Lower lobe of right lung (tissue), 2 donors: ENCODE measurements around the gene PARM1. TPM values are rescaled to one million over a fixed set of nuclear protein-coding genes. Genes with fewer than 3 reads are reported as not detected.

Experiments used
- ATAC-seq, 2 donors: fragments of 200-7000 bp; cut with Tn5 transposase; one replicate each; pipeline ENCODE4 v1.9.1; 2020 to 2022; ENCODE audit warnings: mild to moderate bottlenecking in 2 of 2, moderate library complexity in 2 of 2
- DNase-seq: peaks from one replicate; pipeline ENCODE4 v3.0.0-alpha.2; 2020
- H3K27ac ChIP-seq: fragments of 200-600 bp; one replicate; pipeline ENCODE4 v1.8.0; 2022
- H3K27me3 ChIP-seq: fragments of 200-600 bp; one replicate; pipeline ENCODE4 v1.8.0; 2022; ENCODE audit warnings: low read depth
- H3K36me3 ChIP-seq: fragments of 200-600 bp; one replicate; pipeline ENCODE4 v1.8.0; 2022; ENCODE audit warnings: mild to moderate bottlenecking
- H3K4me1 ChIP-seq: fragments of 200-600 bp; one replicate; pipeline ENCODE4 v1.8.0; 2022
- H3K4me3 ChIP-seq: fragments of 200-600 bp; one replicate; pipeline ENCODE4 v1.8.0; 2022; ENCODE audit warnings: mild to moderate bottlenecking
- H3K9me3 ChIP-seq: fragments of 200-600 bp; one replicate; pipeline ENCODE4 v1.8.0; 2022
- intact Hi-C: fragments of 100-400 bp; cut with DNase I; formaldehyde crosslinking; loops from one replicate; pipeline ENCODE4 v1.11.0; 2022
- total RNA-seq: library from RNA; stranded (reverse); fragmentation: NEBNext Ultra II Directional; extraction: Animal tissue kit (Norgen Biotek cat#: 25700); gene quantifications from one replicate; pipeline ENCODE4 v1.2.1, GENCODE V29; 2021
- TF ChIP-seq, protein P1 (sequence below): fragments of 200-600 bp; IDR thresholded peaks from one replicate; pipeline ENCODE4 v1.8.0; 2022; ENCODE audit warnings: antibody characterized with exemption, mild to moderate bottlenecking
- donor health status: DM: no; HTN: yes; CAD: no; lungs with severe emphysema.

PARM1 gene
- total RNA-seq, 1 donor from 2014 or later = 64.1 TPM

DNA sequence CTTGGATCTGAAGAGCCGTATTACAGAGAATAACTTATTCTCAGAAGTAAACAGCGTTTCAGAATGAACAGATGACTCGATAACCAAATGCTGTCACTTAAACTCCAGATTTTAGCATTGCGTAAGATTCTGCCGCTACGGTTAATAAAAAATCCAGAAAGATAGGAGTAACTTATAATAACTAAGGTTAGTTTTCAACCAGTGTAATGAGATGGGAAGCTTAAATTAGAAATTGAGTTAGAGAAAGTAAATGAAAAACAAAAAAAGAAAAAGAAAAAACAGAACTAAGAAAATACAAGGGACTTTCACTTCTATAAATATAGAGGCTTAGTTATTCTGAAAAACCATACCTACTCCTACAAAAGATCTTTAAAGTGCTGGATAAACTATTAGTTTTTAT is 13.1 kb upstream of the PARM1 start:
- TF ChIP-seq, protein P1, sequence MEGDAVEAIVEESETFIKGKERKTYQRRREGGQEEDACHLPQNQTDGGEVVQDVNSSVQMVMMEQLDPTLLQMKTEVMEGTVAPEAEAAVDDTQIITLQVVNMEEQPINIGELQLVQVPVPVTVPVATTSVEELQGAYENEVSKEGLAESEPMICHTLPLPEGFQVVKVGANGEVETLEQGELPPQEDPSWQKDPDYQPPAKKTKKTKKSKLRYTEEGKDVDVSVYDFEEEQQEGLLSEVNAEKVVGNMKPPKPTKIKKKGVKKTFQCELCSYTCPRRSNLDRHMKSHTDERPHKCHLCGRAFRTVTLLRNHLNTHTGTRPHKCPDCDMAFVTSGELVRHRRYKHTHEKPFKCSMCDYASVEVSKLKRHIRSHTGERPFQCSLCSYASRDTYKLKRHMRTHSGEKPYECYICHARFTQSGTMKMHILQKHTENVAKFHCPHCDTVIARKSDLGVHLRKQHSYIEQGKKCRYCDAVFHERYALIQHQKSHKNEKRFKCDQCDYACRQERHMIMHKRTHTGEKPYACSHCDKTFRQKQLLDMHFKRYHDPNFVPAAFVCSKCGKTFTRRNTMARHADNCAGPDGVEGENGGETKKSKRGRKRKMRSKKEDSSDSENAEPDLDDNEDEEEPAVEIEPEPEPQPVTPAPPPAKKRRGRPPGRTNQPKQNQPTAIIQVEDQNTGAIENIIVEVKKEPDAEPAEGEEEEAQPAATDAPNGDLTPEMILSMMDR = no peak
- Histone ChIP-seq H3K9me3 (no peaks in the 10 kb centered on the region), H3K4me1 (no peaks in the 10 kb centered on the region)

DNA sequence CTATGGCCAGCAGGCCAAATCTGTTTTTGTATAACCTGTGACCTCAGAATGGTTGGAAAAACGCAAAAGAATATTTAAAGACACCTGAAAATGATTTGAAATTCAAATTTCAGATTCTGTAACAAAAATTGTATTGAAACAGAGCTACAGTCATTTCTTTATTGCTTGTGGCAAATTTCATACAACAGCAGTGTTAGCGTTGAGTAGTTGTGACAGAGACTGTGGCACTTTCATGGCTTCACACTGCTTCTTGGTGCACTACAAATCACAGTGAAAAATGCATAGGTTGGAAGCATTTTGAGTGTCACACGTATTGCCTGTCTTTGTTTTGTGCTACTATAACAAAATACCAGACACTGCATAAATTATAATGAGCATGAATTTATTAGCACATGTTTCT is 12.2 kb upstream of the PARM1 start:
- intact Hi-C loops = no loop called here
- Histone ChIP-seq H3K9me3 (no peaks in the 10 kb centered on the region), H3K27ac (no peak overlapping the region), H3K36me3 (no peaks in the 10 kb centered on the region), H3K27me3 (no peaks in the 10 kb centered on the region), H3K4me1 (no peaks in the 10 kb centered on the region), H3K4me3 (no peak overlapping the region)
- no peak for ATAC-seq
- TF ChIP-seq, protein P1 = no peak
- no peak for DNase-seq

More for the DNA sequence above, 13.1 kb upstream of the PARM1 start:
- ATAC-seq (no peak), DNase-seq (no peak)
- intact Hi-C loops = no loop called here
- Histone ChIP-seq H3K27ac (no peak overlapping the region), H3K4me3 (no peak overlapping the region), H3K27me3 (no peaks in the 10 kb centered on the region), H3K36me3 (no peaks in the 10 kb centered on the region)

DNA sequence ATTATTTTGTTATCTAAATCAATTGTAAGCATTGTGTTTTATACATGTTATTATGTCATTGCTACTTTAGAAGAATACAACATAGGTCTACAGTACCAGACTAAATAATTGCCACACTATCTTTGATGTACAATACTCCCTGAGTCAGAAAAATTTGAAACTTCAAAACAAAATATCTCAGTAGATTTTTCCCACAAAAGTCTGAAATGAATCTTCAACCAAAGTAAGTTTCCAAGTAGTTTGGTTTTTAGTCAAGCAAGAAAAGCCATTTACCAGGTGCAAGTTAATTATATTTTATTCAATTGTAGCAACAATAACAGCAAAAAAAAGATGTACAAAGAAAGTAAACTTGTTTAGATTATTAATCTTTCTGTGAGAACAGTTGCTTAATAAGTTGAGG is 11.4 kb upstream of the PARM1 start:
- H3K36me3 ChIP-seq = no peaks in the 10 kb centered on the region
- intact Hi-C loops = no loop called here
- DNase-seq (no peak), ATAC-seq (no peak)
- no peak overlapping the region for H3K27ac ChIP-seq
- no peaks in the 10 kb centered on the region for H3K4me1 ChIP-seq
- no peaks in the 10 kb centered on the region for H3K9me3 ChIP-seq
- no peaks in the 10 kb centered on the region for H3K27me3 ChIP-seq
- no peak overlapping the region for H3K4me3 ChIP-seq
- TF ChIP-seq, protein P1 = no peak

DNA sequence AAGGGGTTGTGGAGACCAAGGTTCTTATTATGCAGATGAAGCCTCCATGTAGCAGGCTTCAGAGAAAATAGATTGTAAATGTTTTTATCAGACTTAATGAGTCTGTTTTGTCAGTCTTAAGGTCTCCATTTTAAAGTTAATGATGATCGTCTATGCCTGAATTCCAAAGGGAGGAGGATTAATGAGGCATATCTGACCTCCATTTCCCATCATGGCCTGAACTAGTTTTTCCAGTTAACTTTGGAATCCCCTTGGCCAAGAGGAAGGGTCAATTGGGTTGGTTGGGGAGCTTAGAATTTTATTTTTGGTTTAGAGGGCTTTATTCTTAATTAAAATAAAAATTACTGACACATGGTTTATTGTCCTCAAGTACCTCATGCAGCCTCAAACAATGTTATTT is 6.9 kb upstream of the PARM1 start:
- no peak overlapping the region for H3K27ac ChIP-seq
- no peaks in the 10 kb centered on the region for H3K4me1 ChIP-seq
- DNase-seq = no peak
- no peaks in the 10 kb centered on the region for H3K27me3 ChIP-seq
- intact Hi-C loops = no loop called here
- no peak overlapping the region for H3K4me3 ChIP-seq
- TF ChIP-seq, protein P1 = no peak
- H3K36me3 ChIP-seq = no peaks in the 10 kb centered on the region
- no peak for ATAC-seq
- no peaks in the 10 kb centered on the region for H3K9me3 ChIP-seq

DNA sequence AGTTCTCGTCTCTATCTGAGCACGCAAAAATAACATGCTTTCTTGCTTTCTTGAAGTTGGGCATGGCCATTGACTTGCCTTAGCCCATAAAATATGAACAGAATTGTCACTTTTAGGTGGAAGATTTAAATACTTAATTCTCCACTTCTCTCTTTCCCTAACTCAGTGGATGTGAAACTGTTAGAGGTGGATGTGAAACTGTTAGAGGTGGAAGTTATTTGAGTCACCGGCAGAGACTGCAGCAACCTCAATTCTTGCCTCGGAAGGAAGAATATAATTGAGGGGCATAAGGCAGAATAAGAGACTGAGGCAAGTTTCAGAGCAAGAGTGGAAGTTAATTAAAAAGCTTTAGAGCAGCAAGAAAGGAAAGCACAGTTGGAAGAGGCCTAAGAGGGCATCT is 2.8 kb upstream of the PARM1 start:
- H3K9me3 ChIP-seq = no peaks in the 10 kb centered on the region
- H3K36me3 ChIP-seq = no peaks in the 10 kb centered on the region
- peaks cover 21% of the 10 kb centered on the region for H3K4me1 ChIP-seq
- no peak overlapping the region for H3K4me3 ChIP-seq
- no peak for ATAC-seq
- intact Hi-C loops = no loop called here
- no peak for DNase-seq
- no peak overlapping the region for H3K27ac ChIP-seq
- TF ChIP-seq, protein P1 = no peak
- H3K27me3 ChIP-seq = peaks cover 22% of the 10 kb centered on the region

DNA sequence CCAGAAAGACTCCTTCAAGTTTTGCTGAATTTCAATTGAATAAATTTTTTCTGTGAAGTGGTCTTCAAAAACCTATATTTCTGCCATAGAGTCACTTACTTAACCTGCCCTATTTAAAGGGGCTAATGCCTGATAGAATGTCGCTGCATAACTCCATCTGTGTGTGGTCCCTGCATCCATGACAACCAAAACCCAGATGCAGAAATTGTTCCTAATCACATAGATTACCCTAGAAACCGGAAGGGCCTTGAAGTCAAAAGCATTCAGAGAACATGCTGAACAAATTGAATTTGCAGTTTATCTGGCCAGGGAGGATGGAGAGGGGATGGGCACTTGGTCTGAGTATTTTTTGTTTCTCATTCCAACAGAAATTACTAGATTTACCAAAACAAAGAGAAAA is 1.5 kb upstream of the PARM1 start:
- ATAC-seq (no peak), DNase-seq (no peak)
- H3K27ac ChIP-seq = no peak overlapping the region
- no peak overlapping the region for H3K4me3 ChIP-seq
- intact Hi-C loops = no loop called here
- peaks cover 22% of the 10 kb centered on the region for H3K27me3 ChIP-seq
- H3K36me3 ChIP-seq = no peaks in the 10 kb centered on the region
- peaks cover 21% of the 10 kb centered on the region for H3K4me1 ChIP-seq
- TF ChIP-seq, protein P1 = no peak
- H3K9me3 ChIP-seq = no peaks in the 10 kb centered on the region
